GM21360 (cell line): ENCODE results near the gene MYL6B.
"Not testable (repeated sequence)": the region's sequence is repeated elsewhere in the genome, so short reads cannot be mapped to it uniquely, and the experiment has no call there.

Experiments used
- ATAC-seq: cut with Tn5 transposase; IDR thresholded peaks from one replicate; pipeline ENCODE4 v1.9.1; 2021; ENCODE audit warnings: mild to moderate bottlenecking, moderate library complexity; ENCODE audit not compliant: unreplicated experiment

MYL6B gene

GRCh38 chr12:56151672-56152131 is 685 bp upstream of the MYL6B start:
- peak; percentile 24 for ATAC-seq

GRCh38 chr12:56152756-56153677 is 630 bp downstream of the MYL6B start:
- ATAC-seq: no peak

GRCh38 chr12:56153678-56154065 is 1.3 kb downstream of the MYL6B start:
- no peak for ATAC-seq

- ATAC-seq: no peak
These were observed 1.9 kb downstream of the MYL6B start for GRCh38 chr12:56154246-56154771.

GRCh38 chr12:56154818-56155217 is 2.4 kb downstream of the MYL6B start:
- no peak for ATAC-seq

- no peak for ATAC-seq
These were observed 3.0 kb downstream of the MYL6B start for GRCh38 chr12:56155256-56155845.

GRCh38 chr12:56156464-56157200 is 4.2 kb downstream of the MYL6B start:
- ATAC-seq: not testable (repeated sequence)

- peak; percentile 27 for ATAC-seq
These were observed 5.0 kb downstream of the MYL6B start for GRCh38 chr12:56157201-56158028.

GRCh38 chr12:56158029-56158925 is 5.9 kb downstream of the MYL6B start, which contains the start of gene MYL6:
Gene MYL6, plus strand, starts transcription at chr12:56158359. Its CDS starts 43 bp downstream, at chr12:56158402.
- ATAC-seq: peak; percentile 71

- ATAC-seq: no peak
These were observed 6.6 kb downstream of the MYL6B start for GRCh38 chr12:56158926-56159461.

- no peak for ATAC-seq
These were observed 7.2 kb downstream of the MYL6B start for GRCh38 chr12:56159482-56160192.

GRCh38 chr12:56160193-56160763 is 7.9 kb downstream of the MYL6B start:
- ATAC-seq: no peak

GRCh38 chr12:56160894-56161689 is 8.7 kb downstream of the MYL6B start:
- ATAC-seq: no peak

- no peak for ATAC-seq
These were observed 9.4 kb downstream of the MYL6B start for GRCh38 chr12:56161690-56162351.

- no peak for ATAC-seq
These were observed 10.3 kb downstream of the MYL6B start for GRCh38 chr12:56162468-56163290.
